ENCODE data around the gene CXXC5.
"Not testable (repeated sequence)": the region's sequence is repeated elsewhere in the genome, so short reads cannot be mapped to it uniquely, and the experiment has no call there.

The CXXC5 gene

GRCh38 chr5:139648205-139649081, at the start of gene CXXC5:
CXXC5 (plus strand) TSS chr5:139648349; CDS start chr5:139680524, 32,175 bp downstream.
- DNase-seq (ENCODE audit: low read depth) = peak; percentile 90

- DNase-seq (ENCODE audit: low read depth) = not testable (repeated sequence)
These were observed 49.6 kb upstream of the CXXC5 start for GRCh38 chr5:139598601-139598965.

- peak; percentile 47 for DNase-seq (ENCODE audit: low read depth)
These were observed 47.7 kb upstream of the CXXC5 start for GRCh38 chr5:139600336-139600949.

GRCh38 chr5:139601429-139601828, 46.7 kb upstream of the CXXC5 start:
- no peak for DNase-seq (ENCODE audit: low read depth)

GRCh38 chr5:139601948-139602347, 46.2 kb upstream of the CXXC5 start:
- DNase-seq (ENCODE audit: low read depth) = not testable (repeated sequence)

GRCh38 chr5:139605887-139606286, 42.3 kb upstream of the CXXC5 start:
- no peak for DNase-seq (ENCODE audit: low read depth)

GRCh38 chr5:139611703-139612584, 36.2 kb upstream of the CXXC5 start:
- peak; percentile 77 for DNase-seq (ENCODE audit: low read depth)

- no peak for DNase-seq (ENCODE audit: low read depth)
These were observed 28.3 kb upstream of the CXXC5 start for GRCh38 chr5:139619861-139620260.

- not testable (repeated sequence) for DNase-seq (ENCODE audit: low read depth)
These were observed 22.8 kb upstream of the CXXC5 start for GRCh38 chr5:139625398-139625797.

GRCh38 chr5:139630855-139631254, 17.3 kb upstream of the CXXC5 start:
- DNase-seq (ENCODE audit: low read depth) = no peak

- no peak for DNase-seq (ENCODE audit: low read depth)
These were observed 16.5 kb upstream of the CXXC5 start for GRCh38 chr5:139631520-139632165.

GRCh38 chr5:139633295-139634027, 14.7 kb upstream of the CXXC5 start:
- peak; percentile 58 for DNase-seq (ENCODE audit: low read depth)

GRCh38 chr5:139634028-139634325, 14.2 kb upstream of the CXXC5 start:
- no peak for DNase-seq (ENCODE audit: low read depth)

- no peak for DNase-seq (ENCODE audit: low read depth)
These were observed 13.6 kb upstream of the CXXC5 start for GRCh38 chr5:139634541-139634940.

- no peak for DNase-seq (ENCODE audit: low read depth)
These were observed 13.0 kb upstream of the CXXC5 start for GRCh38 chr5:139635191-139635590.

- peak; percentile 94 for DNase-seq (ENCODE audit: low read depth)
These were observed 12.4 kb upstream of the CXXC5 start for GRCh38 chr5:139635606-139636206.

GRCh38 chr5:139636207-139636792, 11.8 kb upstream of the CXXC5 start:
- no peak for DNase-seq (ENCODE audit: low read depth)

GRCh38 chr5:139636975-139637408, 11.2 kb upstream of the CXXC5 start:
- no peak for DNase-seq (ENCODE audit: low read depth)

GRCh38 chr5:139637438-139638089, 10.6 kb upstream of the CXXC5 start:
- DNase-seq (ENCODE audit: low read depth) = peak; percentile 85

All from fibroblast of gingiva (primary cell).